ENCODE measurements around the gene DDX25. TPM values are rescaled to one million over a fixed set of nuclear protein-coding genes. Genes with fewer than 3 reads are reported as not detected.

The DDX25 gene
- polyA plus RNA-seq, 3 donors, result not detected

GRCh38 chr11:125967515-125967914 is 63.2 kb downstream of the DDX25 start:
- H3K27ac Mint-ChIP-seq, result no peak overlapping the region
- H3K36me3 Mint-ChIP-seq, result no peaks in the 10 kb centered on the region

GRCh38 chr11:125968354-125968753 is 64.0 kb downstream of the DDX25 start:
- no peaks in the 10 kb centered on the region for H3K79me2 ChIP-seq (ENCODE audit: insufficient read depth, low read length)
- H3K27ac ChIP-seq (ENCODE audit: low read depth in 1 of 2, low read length in 2 of 2), result no peak overlapping the region
- intact Hi-C loops (cut with micrococcal nuclease), result no loop called here
- no peak overlapping the region for H3K4me2 ChIP-seq (replicated peaks; ENCODE audit: extremely low read depth, low read length, poor library complexity, severe bottlenecking)
- Mint-ChIP-seq H3K27me3 (ENCODE audit: low read depth in 3 of 3) (peaks cover 8 to 10% (median 9%) of the 10 kb centered on the region in 3 donors), H3K9me3 (no peaks in the 10 kb centered on the region), H3K4me3 (no peak overlapping the region), H3K36me3 (no peaks in the 10 kb centered on the region), H3K4me1 (no peaks in the 10 kb centered on the region), H3K27ac (no peak overlapping the region)
- no peaks in the 10 kb centered on the region for H4K20me1 ChIP-seq (ENCODE audit: insufficient read depth, low read length)
- H3K4me1 ChIP-seq (ENCODE audit: control insufficient read depth in 1 of 2, insufficient read depth in 2 of 2, low read length in 2 of 2), result no peaks in the 10 kb centered on the region
- H3K4me3 ChIP-seq (replicated peaks in 1 of 3; ENCODE audit: low read depth in 2 of 3, low read length in 3 of 3), result no peak overlapping the region
- H3K27me3 ChIP-seq (ENCODE audit: control insufficient read depth in 2 of 2, insufficient read depth in 2 of 2, low read length in 2 of 2), result no peaks in the 10 kb centered on the region
- H2AFZ ChIP-seq (ENCODE audit: insufficient read depth, low read depth, low read length, poor library complexity, severe bottlenecking), result no peak overlapping the region
- H3K36me3 ChIP-seq (replicated peaks in 1 of 2; ENCODE audit: control insufficient read depth in 1 of 2, insufficient read depth in 2 of 2, low read length in 2 of 2), result no peaks in the 10 kb centered on the region
- H3K9me3 ChIP-seq (replicated peaks in 1 of 2; ENCODE audit: control insufficient read depth in 1 of 2, insufficient read depth in 1 of 2, low read length in 2 of 2), result no peaks in the 10 kb centered on the region
- TF ChIP-seq CTCF (IDR thresholded peaks at IDR 0.05), result no peak
- H3K9ac ChIP-seq (ENCODE audit: insufficient read depth, low read length, poor library complexity, severe bottlenecking), result no peak overlapping the region
- no peak for DNase-seq
- no CpG with 5 or more reads among the region's 7 CpGs for WGBS (ENCODE audit: insufficient coverage)

More at GRCh38 chr11:125967515-125967914, 63.2 kb downstream of the DDX25 start:
- intact Hi-C loops (cut with micrococcal nuclease), result no loop called here
- H2AFZ ChIP-seq (ENCODE audit: insufficient read depth, low read depth, low read length, poor library complexity, severe bottlenecking), result no peak overlapping the region
- H3K27ac ChIP-seq (ENCODE audit: low read depth in 1 of 2, low read length in 2 of 2), result no peak overlapping the region
- H3K36me3 ChIP-seq (replicated peaks in 1 of 2; ENCODE audit: control insufficient read depth in 1 of 2, insufficient read depth in 2 of 2, low read length in 2 of 2), result no peaks in the 10 kb centered on the region
- H4K20me1 ChIP-seq (ENCODE audit: insufficient read depth, low read length), result no peaks in the 10 kb centered on the region
- no peaks in the 10 kb centered on the region for H3K4me1 ChIP-seq (ENCODE audit: control insufficient read depth in 1 of 2, insufficient read depth in 2 of 2, low read length in 2 of 2)
- Mint-ChIP-seq H3K27me3 (ENCODE audit: low read depth in 3 of 3) (peaks cover 6 to 10% (median 8%) of the 10 kb centered on the region in 3 donors), H3K9me3 (peaks cover 0 to 4% (median under 1%) of the 10 kb centered on the region in 7 donors), H3K4me1 (no peaks in the 10 kb centered on the region), H3K4me3 (no peak overlapping the region)
- no peak overlapping the region for H3K4me2 ChIP-seq (replicated peaks; ENCODE audit: extremely low read depth, low read length, poor library complexity, severe bottlenecking)
- 100% methylated on average over 3 of the region's 4 CpGs for WGBS (ENCODE audit: insufficient coverage)
- H3K9ac ChIP-seq (ENCODE audit: insufficient read depth, low read length, poor library complexity, severe bottlenecking), result no peak overlapping the region
- TF ChIP-seq CTCF (IDR thresholded peaks at IDR 0.05), result no peak
- no peak overlapping the region for H3K4me3 ChIP-seq (replicated peaks in 1 of 3; ENCODE audit: low read depth in 2 of 3, low read length in 3 of 3)
- no peaks in the 10 kb centered on the region for H3K9me3 ChIP-seq (replicated peaks in 1 of 2; ENCODE audit: control insufficient read depth in 1 of 2, insufficient read depth in 1 of 2, low read length in 2 of 2)
- no peaks in the 10 kb centered on the region for H3K27me3 ChIP-seq (ENCODE audit: control insufficient read depth in 2 of 2, insufficient read depth in 2 of 2, low read length in 2 of 2)
- H3K79me2 ChIP-seq (ENCODE audit: insufficient read depth, low read length), result no peaks in the 10 kb centered on the region
- no peak for DNase-seq
